ENCODE data around the gene RAB36. TPM values are rescaled to one million over a fixed set of nuclear protein-coding genes. Genes with fewer than 3 reads are reported as not detected.

Gene RAB36
- total and polyA plus RNA-seq, 9 of the 15 experiments (the other 6 are each of a cell fraction or from before 2014, with no cell fraction given) = 0.04 to 0.50 (median 0.08) TPM; not detected in 3

DNA sequence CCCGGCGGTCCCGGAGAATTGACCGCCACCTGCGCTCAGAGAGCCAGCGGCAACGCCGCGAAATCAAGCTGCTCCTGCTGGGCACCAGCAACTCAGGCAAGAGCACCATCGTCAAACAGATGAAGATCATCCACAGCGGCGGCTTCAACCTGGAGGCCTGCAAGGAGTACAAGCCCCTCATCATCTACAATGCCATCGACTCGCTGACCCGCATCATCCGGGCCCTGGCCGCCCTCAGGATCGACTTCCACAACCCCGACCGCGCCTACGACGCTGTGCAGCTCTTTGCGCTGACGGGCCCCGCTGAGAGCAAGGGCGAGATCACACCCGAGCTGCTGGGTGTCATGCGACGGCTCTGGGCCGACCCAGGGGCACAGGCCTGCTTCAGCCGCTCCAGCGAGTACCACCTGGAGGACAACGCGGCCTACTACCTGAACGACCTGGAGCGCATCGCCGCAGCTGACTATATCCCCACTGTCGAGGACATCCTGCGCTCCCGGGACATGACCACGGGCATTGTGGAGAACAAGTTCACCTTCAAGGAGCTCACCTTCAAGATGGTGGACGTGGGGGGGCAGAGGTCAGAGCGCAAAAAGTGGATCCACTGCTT, 49.4 kb upstream of the RAB36 start (continued):
- TF ChIP-seq PRMT5 (CRISPR knock-in tag; IDR thresholded peaks at IDR 0.05) = peak; percentile 57; the same call in 1 of the 2 replicates
- no peak for TF ChIP-seq EHMT2 (IDR thresholded peaks at IDR 0.05)
- no peak for TF ChIP-seq TAL1 (IDR thresholded peaks at IDR 0.05)
- TF ChIP-seq PHF8 (IDR thresholded peaks at IDR 0.05; ENCODE audit: borderline replicate concordance, low read length) = 0 out of 2 replicates have a peak, but pooled peaks have one; percentile 27
- no peak for TF ChIP-seq ZNF431 (CRISPR knock-in tag; IDR thresholded peaks at IDR 0.05)
- no peak for TF ChIP-seq POLR2A (conservative IDR thresholded peaks at IDR 0.05)
- TF ChIP-seq ZNF584 (CRISPR knock-in tag; IDR thresholded peaks at IDR 0.05; ENCODE audit: low read depth) = no peak
- TF ChIP-seq PTRF (tag; IDR thresholded peaks at IDR 0.05) = no peak
- TF ChIP-seq CHD4 (IDR thresholded peaks at IDR 0.05; ENCODE audit: insufficient read depth, insufficient replicate concordance, low read depth, low read length, poor library complexity, severe bottlenecking) = no peak
- TF ChIP-seq MYC (IDR thresholded peaks at IDR 0.05; ENCODE audit: low read depth, low read length) = no peak
- no peak for TF ChIP-seq MYC (CRISPR knock-in tag; IDR thresholded peaks at IDR 0.05; ENCODE audit: borderline replicate concordance, low read depth)
- no peak for TF ChIP-seq FOXJ3 (CRISPR knock-in tag; IDR thresholded peaks at IDR 0.05)
- TF ChIP-seq MLLT1 (IDR thresholded peaks at IDR 0.05) = no peak
- TF ChIP-seq PHTF2 (CRISPR knock-in tag; IDR thresholded peaks at IDR 0.05) = no peak
- TF ChIP-seq WHSC1 (IDR thresholded peaks at IDR 0.05; ENCODE audit: low read length) = no peak
- no peak for TF ChIP-seq ZNF695 (CRISPR knock-in tag; IDR thresholded peaks at IDR 0.05)
- TF ChIP-seq, protein P1, sequence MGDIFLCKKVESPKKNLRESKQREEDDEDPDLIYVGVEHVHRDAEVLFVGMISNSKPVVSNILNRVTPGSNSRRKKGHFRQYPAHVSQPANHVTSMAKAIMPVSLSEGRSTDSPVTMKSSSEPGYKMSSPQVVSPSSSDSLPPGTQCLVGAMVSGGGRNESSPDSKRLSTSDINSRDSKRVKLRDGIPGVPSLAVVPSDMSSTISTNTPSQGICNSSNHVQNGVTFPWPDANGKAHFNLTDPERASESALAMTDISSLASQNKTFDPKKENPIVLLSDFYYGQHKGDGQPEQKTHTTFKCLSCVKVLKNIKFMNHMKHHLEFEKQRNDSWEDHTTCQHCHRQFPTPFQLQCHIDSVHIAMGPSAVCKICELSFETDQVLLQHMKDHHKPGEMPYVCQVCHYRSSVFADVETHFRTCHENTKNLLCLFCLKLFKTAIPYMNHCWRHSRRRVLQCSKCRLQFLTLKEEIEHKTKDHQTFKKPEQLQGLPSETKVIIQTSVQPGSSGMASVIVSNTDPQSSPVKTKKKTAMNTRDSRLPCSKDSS (IDR thresholded peaks at IDR 0.05; ENCODE audit: low read depth, partially characterized antibody) = no peak
- TF ChIP-seq ZNF766 (CRISPR knock-in tag; conservative IDR thresholded peaks at IDR 0.05) = no peak
- TF ChIP-seq POLR2AphosphoS5 (IDR thresholded peaks at IDR 0.05; ENCODE audit: control insufficient read depth, insufficient read depth, low read depth, low read length) = no peak
- TF ChIP-seq CBX8 (IDR thresholded peaks at IDR 0.05; ENCODE audit: borderline replicate concordance, extremely low read depth, low read depth, low read length, poor library complexity, severe bottlenecking) = no peak
- TF ChIP-seq NFIX (CRISPR knock-in tag; IDR thresholded peaks at IDR 0.05; ENCODE audit: low read depth) = no peak
- no peak for TF ChIP-seq SLC30A9 (CRISPR knock-in tag; IDR thresholded peaks at IDR 0.05)
- TF ChIP-seq FOS (IDR thresholded peaks at IDR 0.05; ENCODE audit: extremely low read depth, insufficient read length) = no peak
- TF ChIP-seq SMARCA5 (IDR thresholded peaks at IDR 0.05) = no peak
- peak; percentile 76 to 98; a peak in 2 of 4 replicates for TF ChIP-seq MCM7 (IDR thresholded peaks at IDR 0.05)
- no peak for TF ChIP-seq ZNF445 (CRISPR knock-in tag; IDR thresholded peaks at IDR 0.05; ENCODE audit: low read depth)
- no peak for TF ChIP-seq RBM17 (IDR thresholded peaks at IDR 0.05; ENCODE audit: borderline replicate concordance, low read depth, low read length)
- no peak for TF ChIP-seq ERF (CRISPR knock-in tag; IDR thresholded peaks at IDR 0.05)
- TF ChIP-seq EGR1 (conservative IDR thresholded peaks at IDR 0.05) = no peak

Measured in K562 (cell line).